ENCODE results near the gene PHACTR2.
"Not testable (repeated sequence)": the region's sequence is repeated elsewhere in the genome, so short reads cannot be mapped to it uniquely, and the experiment has no call there.

PHACTR2 gene

GRCh38 chr6:143677891-143678791 is at the start of gene PHACTR2:
PHACTR2 (plus strand) TSS chr6:143677965; CDS start chr6:143678164, 199 bp downstream.
- peak; percentile 4 for DNase-seq (ENCODE audit: insufficient read length, low spot score)
- no peak for FAIRE-seq

- FAIRE-seq (no peak), DNase-seq (ENCODE audit: insufficient read length, low spot score) (no peak)
Measured at GRCh38 chr6:143629104-143630080, 48.4 kb upstream of the PHACTR2 start.

- not testable (repeated sequence) for DNase-seq (ENCODE audit: insufficient read length, low spot score); FAIRE-seq
Measured at GRCh38 chr6:143631196-143631595, 46.6 kb upstream of the PHACTR2 start.

- no peak for FAIRE-seq
Measured at GRCh38 chr6:143632894-143633293, 44.9 kb upstream of the PHACTR2 start.

GRCh38 chr6:143634486-143634885 is 43.3 kb upstream of the PHACTR2 start:
- DNase-seq (ENCODE audit: insufficient read length, low spot score) (no peak), FAIRE-seq (no peak)

More at GRCh38 chr6:143632894-143633293, 44.9 kb upstream of the PHACTR2 start:
- DNase-seq (ENCODE audit: insufficient read length, low spot score) = no peak

GRCh38 chr6:143637691-143638090 is 40.1 kb upstream of the PHACTR2 start:
- FAIRE-seq (no peak), DNase-seq (ENCODE audit: insufficient read length, low spot score) (no peak)

- FAIRE-seq (no peak), DNase-seq (ENCODE audit: insufficient read length, low spot score) (no peak)
Measured at GRCh38 chr6:143642403-143642802, 35.4 kb upstream of the PHACTR2 start.

- FAIRE-seq (no peak), DNase-seq (ENCODE audit: insufficient read length, low spot score) (no peak)
Measured at GRCh38 chr6:143647191-143647590, 30.6 kb upstream of the PHACTR2 start.

GRCh38 chr6:143647732-143648131 is 30.0 kb upstream of the PHACTR2 start:
- DNase-seq (ENCODE audit: insufficient read length, low spot score) (no peak), FAIRE-seq (no peak)

- not testable (repeated sequence) for FAIRE-seq; DNase-seq (ENCODE audit: insufficient read length, low spot score)
Measured at GRCh38 chr6:143649319-143649718, 28.4 kb upstream of the PHACTR2 start.

GRCh38 chr6:143651328-143651727 is 26.4 kb upstream of the PHACTR2 start:
- not testable (repeated sequence) for FAIRE-seq; DNase-seq (ENCODE audit: insufficient read length, low spot score)

- FAIRE-seq = no peak
- no peak for DNase-seq (ENCODE audit: insufficient read length, low spot score)
Measured at GRCh38 chr6:143652841-143653331, 24.9 kb upstream of the PHACTR2 start.

- no peak for DNase-seq (ENCODE audit: insufficient read length, low spot score)
- no peak for FAIRE-seq
Measured at GRCh38 chr6:143655541-143655940, 22.2 kb upstream of the PHACTR2 start.

- DNase-seq (ENCODE audit: insufficient read length, low spot score) (no peak), FAIRE-seq (no peak)
Measured at GRCh38 chr6:143656026-143656425, 21.7 kb upstream of the PHACTR2 start.

GRCh38 chr6:143657809-143658208 is 20.0 kb upstream of the PHACTR2 start:
- FAIRE-seq = no peak
- no peak for DNase-seq (ENCODE audit: insufficient read length, low spot score)

GRCh38 chr6:143660170-143660569 is 17.6 kb upstream of the PHACTR2 start:
- FAIRE-seq = not testable (repeated sequence)

GRCh38 chr6:143664171-143664570 is 13.6 kb upstream of the PHACTR2 start:
- no peak for FAIRE-seq

More at GRCh38 chr6:143660170-143660569, 17.6 kb upstream of the PHACTR2 start:
- DNase-seq (ENCODE audit: insufficient read length, low spot score) = not testable (repeated sequence)

GRCh38 chr6:143666007-143666406 is 11.8 kb upstream of the PHACTR2 start:
- DNase-seq (ENCODE audit: insufficient read length, low spot score); FAIRE-seq: not testable (repeated sequence)

More at GRCh38 chr6:143664171-143664570, 13.6 kb upstream of the PHACTR2 start:
- DNase-seq (ENCODE audit: insufficient read length, low spot score) = no peak

- DNase-seq (ENCODE audit: insufficient read length, low spot score); FAIRE-seq: not testable (repeated sequence)
Measured at GRCh38 chr6:143669483-143669882, 8.3 kb upstream of the PHACTR2 start.

- DNase-seq (ENCODE audit: insufficient read length, low spot score) (no peak), FAIRE-seq (no peak)
Measured at GRCh38 chr6:143673669-143674068, 4.1 kb upstream of the PHACTR2 start.

Measured in GM19239 (cell line).